Sigmoid colon (tissue), 7 donors: ENCODE results near the gene KRT80. TPM values are rescaled to one million over a fixed set of nuclear protein-coding genes. Genes with fewer than 3 reads are reported as not detected.
A peak's percentile ranks its signal among the peaks of the same experiment; 100 is the strongest.

ENCODE experiments used
- DNase-seq: peaks from one replicate; pipeline ENCODE4 v3.0.0-alpha.2; 2019
- H3K27ac ChIP-seq, 4 donors: fragments of 200-600 bp; sonication (generic); one replicate each; pipeline ENCODE4 v1.5.1; 2016 to 2019; ENCODE audit warnings: mild to moderate bottlenecking in 1 of 4
- H3K27me3 ChIP-seq, 3 donors: fragments of 200-600 bp; sonication (generic); one replicate each; pipeline ENCODE4 v1.5.1; 2019; ENCODE audit warnings: mild to moderate bottlenecking in 1 of 3
- H3K36me3 ChIP-seq, 4 donors: fragments of 200-600 bp; sonication (generic); one replicate each; pipeline ENCODE4 v1.5.1; 2016 to 2019
- H3K4me1 ChIP-seq, 4 donors: fragments of 200-600 bp; sonication (generic); one replicate each; pipeline ENCODE4 v1.5.1; 2017 to 2019
- H3K4me3 ChIP-seq, 4 donors: fragments of 200-600 bp; sonication (generic); one replicate each; pipeline ENCODE4 v1.5.1; 2017 to 2019; ENCODE audit warnings: mild to moderate bottlenecking in 2 of 4, moderate library complexity in 1 of 4
- H3K9me3 ChIP-seq, 4 donors: fragments of 200-600 bp in 3 of 4; sonication (generic) in 3 of 4; one replicate each; pipeline versions ENCODE4 v1.5.1 to v1.6.1; 2013 to 2019
- EP300 ChIP-seq, 4 donors: sonication (generic); formaldehyde crosslinking; IDR thresholded peaks; one replicate each; pipeline ENCODE4 v1.6.1; 2017; ENCODE audit warnings: antibody characterized with exemption in 4 of 4
- POLR2A ChIP-seq, 2 donors: fragments of 450-650 bp; IDR thresholded peaks; one replicate each; pipeline ENCODE4 v1.6.1; 2016; ENCODE audit warnings: antibody characterized with exemption in 2 of 2, mild to moderate bottlenecking in 2 of 2, moderate library complexity in 2 of 2
- POLR2AphosphoS5 ChIP-seq, 4 donors: sonication (generic); formaldehyde crosslinking; IDR thresholded peaks; one replicate each; pipeline ENCODE4 v1.6.1; 2017; ENCODE audit warnings: antibody characterized with exemption in 4 of 4
- WGBS, 2 donors: extraction: QIAGEN DNeasy Blood & Tissue Kit; methylation state at CpG; one replicate each; pipeline ENCODE4 v1.1.7; 2013; 5-methylcytosine and 5-hydroxymethylcytosine counted together
- intact Hi-C: fragments of 100-400 bp; cut with DNase I; formaldehyde crosslinking; loops from one replicate; pipeline ENCODE4 v1.15.1; 2023
- polyA plus RNA-seq, 3 donors: library from polyadenylated mRNA; stranded (reverse); fragments of 200-250 nt; gene quantifications; one replicate each; pipeline ENCODE4 v1.2.3, GENCODE V29; 2013
- total RNA-seq, 4 donors: library from RNA; depleted of rRNA; stranded (reverse); fragments of >200 nt; gene quantifications; one replicate each; pipeline ENCODE4 v1.1.0, GENCODE V29; 2016
- TF ChIP-seq, protein P1 (sequence below), 4 experiments: fragments of 450-650 bp in 3 of 4; fragments of 200-600 bp in 1 of 4; IDR thresholded peaks; one replicate each; pipeline ENCODE4 v1.5.1; 2016 to 2019; ENCODE audit warnings: antibody characterized with exemption in 4 of 4, mild to moderate bottlenecking in 3 of 4, moderate library complexity in 2 of 4
- donor health status: healthy with polysubstance abuse.
- donor health status: Bipolar disorder and iron deficiency.
- donor health status: healthy.

The KRT80 gene
- total and polyA plus RNA-seq, 7 donors, result under 0.01 to 0.34 TPM; not detected in 5

DNA sequence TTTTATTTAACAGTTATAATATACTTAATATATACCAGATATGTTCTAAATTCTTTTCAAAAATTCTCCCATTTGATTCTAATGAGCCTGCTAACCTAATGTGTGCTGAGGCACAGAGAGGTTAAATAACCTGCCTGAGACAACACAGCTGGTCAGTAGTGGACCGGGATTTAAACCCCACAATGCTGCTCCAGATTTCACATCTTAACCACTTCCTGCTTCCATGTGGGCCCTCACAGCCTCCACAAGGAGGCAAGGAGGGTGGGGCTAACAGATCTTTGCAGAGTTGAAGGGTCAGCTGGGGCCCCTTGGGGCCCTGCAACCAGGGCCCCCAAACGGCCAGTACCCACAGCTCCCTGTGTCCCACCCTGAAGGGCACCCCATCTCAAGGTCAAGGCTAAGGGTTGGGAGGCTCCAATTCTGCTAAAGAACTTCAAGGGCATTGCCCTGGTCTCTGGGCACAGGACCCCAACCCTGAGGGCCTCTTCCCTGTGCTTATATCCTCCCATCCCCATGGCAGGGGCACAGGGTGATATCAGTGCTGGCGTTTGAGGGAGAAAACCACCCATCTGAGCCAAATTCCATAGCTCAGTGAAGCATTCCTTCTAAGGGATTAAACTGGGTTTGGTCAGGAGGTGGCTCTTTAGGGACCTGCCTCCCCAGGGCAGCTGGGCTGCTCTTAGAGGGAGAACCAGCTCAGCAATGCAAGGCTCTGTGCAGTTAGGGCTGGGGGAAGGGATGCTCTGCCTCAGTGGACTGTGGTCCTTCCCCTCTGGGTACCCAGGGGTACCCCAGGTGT is 2.2 kb downstream of the KRT80 start:
- no peak for DNase-seq
- Histone ChIP-seq H3K4me1 (peaks cover 0 to 75% (median 59%) of the 10 kb centered on the region in 4 donors), H3K27ac (peak overlapping the region in 1 of 4 donors; percentile 39), H3K36me3 (no peaks in the 10 kb centered on the region), H3K4me3 (no peak overlapping the region), H3K9me3 (no peaks in the 10 kb centered on the region), H3K27me3 (no peaks in the 10 kb centered on the region)
- 47 to 60% methylated on average over 3 of the region's 3 CpGs for WGBS, 2 donors
- intact Hi-C loops, result no loop called here
- TF ChIP-seq POLR2AphosphoS5 (IDR thresholded peaks at IDR 0.05) (no peak), EP300 (IDR thresholded peaks at IDR 0.05) (no peak), POLR2A (IDR thresholded peaks at IDR 0.05) (no peak)
- TF ChIP-seq, protein P1, sequence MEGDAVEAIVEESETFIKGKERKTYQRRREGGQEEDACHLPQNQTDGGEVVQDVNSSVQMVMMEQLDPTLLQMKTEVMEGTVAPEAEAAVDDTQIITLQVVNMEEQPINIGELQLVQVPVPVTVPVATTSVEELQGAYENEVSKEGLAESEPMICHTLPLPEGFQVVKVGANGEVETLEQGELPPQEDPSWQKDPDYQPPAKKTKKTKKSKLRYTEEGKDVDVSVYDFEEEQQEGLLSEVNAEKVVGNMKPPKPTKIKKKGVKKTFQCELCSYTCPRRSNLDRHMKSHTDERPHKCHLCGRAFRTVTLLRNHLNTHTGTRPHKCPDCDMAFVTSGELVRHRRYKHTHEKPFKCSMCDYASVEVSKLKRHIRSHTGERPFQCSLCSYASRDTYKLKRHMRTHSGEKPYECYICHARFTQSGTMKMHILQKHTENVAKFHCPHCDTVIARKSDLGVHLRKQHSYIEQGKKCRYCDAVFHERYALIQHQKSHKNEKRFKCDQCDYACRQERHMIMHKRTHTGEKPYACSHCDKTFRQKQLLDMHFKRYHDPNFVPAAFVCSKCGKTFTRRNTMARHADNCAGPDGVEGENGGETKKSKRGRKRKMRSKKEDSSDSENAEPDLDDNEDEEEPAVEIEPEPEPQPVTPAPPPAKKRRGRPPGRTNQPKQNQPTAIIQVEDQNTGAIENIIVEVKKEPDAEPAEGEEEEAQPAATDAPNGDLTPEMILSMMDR (IDR thresholded peaks at IDR 0.05), result no peak

DNA sequence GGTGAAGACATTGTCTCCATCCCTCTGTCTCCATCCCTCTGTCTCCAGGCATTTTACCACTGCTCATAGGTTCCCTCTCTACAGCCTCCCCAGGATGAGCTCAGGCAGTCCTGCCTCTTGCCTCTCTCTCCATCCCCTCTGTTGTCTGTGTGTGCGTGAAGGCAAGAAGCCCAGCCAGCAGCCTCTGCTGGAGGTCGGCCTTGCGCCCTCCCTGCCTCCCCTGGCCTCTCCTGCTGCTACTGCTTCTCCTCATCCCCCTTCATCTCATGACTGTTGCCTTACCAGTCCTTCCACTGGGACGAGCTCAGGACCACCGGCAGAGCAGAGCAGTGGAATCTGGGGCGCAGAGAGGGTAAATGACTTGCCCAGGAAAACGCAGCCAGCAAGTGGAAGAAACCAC is 3.2 kb downstream of the KRT80 start:
- Histone ChIP-seq H3K36me3 (no peaks in the 10 kb centered on the region), H3K27ac (peak overlapping the region in 1 of 4 donors; percentile 10), H3K27me3 (no peaks in the 10 kb centered on the region), H3K4me3 (no peak overlapping the region), H3K4me1 (peaks cover 0 to 68% (median 54%) of the 10 kb centered on the region in 4 donors), H3K9me3 (no peaks in the 10 kb centered on the region)
- intact Hi-C loops, result no loop called here
- WGBS, 2 donors, result 92 to 94% methylated on average over 7 of the region's 7 CpGs
- TF ChIP-seq POLR2A (IDR thresholded peaks at IDR 0.05) (no peak), POLR2AphosphoS5 (IDR thresholded peaks at IDR 0.05) (no peak), EP300 (IDR thresholded peaks at IDR 0.05) (no peak)
- TF ChIP-seq, protein P1 (IDR thresholded peaks at IDR 0.05), result no peak
- no peak for DNase-seq

DNA sequence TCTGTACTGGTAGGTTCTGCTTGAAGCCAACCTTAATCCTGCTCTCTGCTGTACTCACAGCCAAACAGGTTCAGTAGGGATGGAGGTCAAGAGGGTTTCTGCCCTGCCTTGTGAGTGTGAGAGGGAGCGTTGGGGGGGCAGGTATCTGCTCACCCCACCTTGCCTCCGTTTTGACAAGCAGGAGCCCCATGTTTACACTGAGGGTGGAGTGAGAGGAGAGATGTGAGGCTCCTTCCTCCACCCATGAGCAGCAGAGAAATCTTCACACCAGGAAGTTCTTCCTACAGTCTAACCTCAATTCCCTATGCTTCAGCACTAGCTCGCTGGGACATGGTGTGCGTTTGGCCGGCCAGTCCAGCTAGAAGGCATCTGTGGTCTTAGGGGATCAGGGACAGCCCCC is 4.2 kb downstream of the KRT80 start:
- no peak overlapping the region for H3K4me3 ChIP-seq
- 73 to 90% methylated on average over 5 of the region's 5 CpGs for WGBS, 2 donors
- intact Hi-C loops, result no loop called here
- no peaks in the 10 kb centered on the region for H3K27me3 ChIP-seq
- H3K9me3 ChIP-seq, result no peaks in the 10 kb centered on the region
- TF ChIP-seq EP300 (IDR thresholded peaks at IDR 0.05), result no peak
- no peak for TF ChIP-seq POLR2AphosphoS5 (IDR thresholded peaks at IDR 0.05)
- TF ChIP-seq, protein P1 (IDR thresholded peaks at IDR 0.05), result no peak
- TF ChIP-seq POLR2A (IDR thresholded peaks at IDR 0.05), result no peak
- no peak for DNase-seq
- H3K36me3 ChIP-seq, result no peaks in the 10 kb centered on the region
- peaks cover 0 to 67% (median 48%) of the 10 kb centered on the region in 4 donors for H3K4me1 ChIP-seq
- H3K27ac ChIP-seq, result no peak overlapping the region

DNA sequence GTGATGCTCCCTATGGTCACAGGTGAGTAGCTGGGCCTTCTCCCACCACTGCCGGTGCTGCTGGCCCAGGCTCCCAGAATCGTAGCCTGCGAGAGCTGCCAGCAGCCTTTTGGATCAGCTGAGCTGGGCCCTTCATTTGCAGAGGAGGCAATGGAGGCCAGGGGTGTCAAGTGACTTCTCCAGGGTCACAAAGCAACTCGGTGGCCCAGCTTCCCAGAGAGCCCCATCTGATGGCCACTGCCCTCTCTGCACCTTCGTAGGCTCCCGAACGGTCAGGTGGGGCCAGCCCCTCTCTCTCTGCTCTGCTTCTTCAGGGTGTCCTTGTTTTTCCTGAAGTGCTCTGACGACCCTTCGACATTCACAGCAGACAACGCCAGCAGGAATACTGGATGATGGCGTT is 4.6 kb downstream of the KRT80 start:
- Histone ChIP-seq H3K36me3 (no peaks in the 10 kb centered on the region), H3K27me3 (no peaks in the 10 kb centered on the region), H3K9me3 (no peaks in the 10 kb centered on the region), H3K4me3 (no peak overlapping the region), H3K27ac (peak overlapping the region in 3 of 4 donors; percentile 14 to 72 (median 68)), H3K4me1 (peaks cover 0 to 63% (median 44%) of the 10 kb centered on the region in 4 donors)
- no peak for DNase-seq
- WGBS, 2 donors, result 89 to 90% methylated on average over 11 of the region's 11 CpGs
- intact Hi-C loops, result no loop called here
- TF ChIP-seq, protein P1 (IDR thresholded peaks at IDR 0.05), result no peak
- no peak for TF ChIP-seq POLR2A (IDR thresholded peaks at IDR 0.05)
- TF ChIP-seq EP300 (IDR thresholded peaks at IDR 0.05), result no peak
- TF ChIP-seq POLR2AphosphoS5 (IDR thresholded peaks at IDR 0.05), result no peak
